Measurements from ENCODE around the gene DDX21. TPM values are rescaled to one million over a fixed set of nuclear protein-coding genes. Genes with fewer than 3 reads are reported as not detected.
A peak's percentile ranks its signal among the peaks of the same experiment; 100 is the strongest.
"Not testable (repeated sequence)": the region's sequence is repeated elsewhere in the genome, so short reads cannot be mapped to it uniquely, and the experiment has no call there.

Gene DDX21
- total RNA-seq = 77.0 and 89.6 TPM in 2 replicates
- polyA plus RNA-seq (2012) = 27.4 TPM

GRCh38 chr10:68955832-68956532 lies at the start of gene DDX21:
Gene DDX21, plus strand, starts transcription at chr10:68956170. Its CDS starts 56 bp downstream, at chr10:68956226.
- peak; percentile 93 for DNase-seq (ENCODE audit: low read depth)

GRCh38 chr10:68924593-68924992 lies 31.4 kb upstream of the DDX21 start:
- no peak for DNase-seq (ENCODE audit: low read depth)

GRCh38 chr10:68925489-68925888 lies 30.5 kb upstream of the DDX21 start:
- DNase-seq (ENCODE audit: low read depth) = no peak

- not testable (repeated sequence) for DNase-seq (ENCODE audit: low read depth)
These were observed 26.8 kb upstream of the DDX21 start for GRCh38 chr10:68929157-68929556.

GRCh38 chr10:68929888-68930287 lies 26.1 kb upstream of the DDX21 start:
- not testable (repeated sequence) for DNase-seq (ENCODE audit: low read depth)

GRCh38 chr10:68932860-68933259 lies 23.1 kb upstream of the DDX21 start:
- DNase-seq (ENCODE audit: low read depth) = not testable (repeated sequence)

- no peak for DNase-seq (ENCODE audit: low read depth)
These were observed 21.0 kb upstream of the DDX21 start for GRCh38 chr10:68934994-68935393.

- no peak for DNase-seq (ENCODE audit: low read depth)
These were observed 17.9 kb upstream of the DDX21 start for GRCh38 chr10:68938117-68938516.

GRCh38 chr10:68938884-68939283 lies 17.1 kb upstream of the DDX21 start:
- no peak for DNase-seq (ENCODE audit: low read depth)

GRCh38 chr10:68940917-68941316 lies 15.1 kb upstream of the DDX21 start:
- DNase-seq (ENCODE audit: low read depth) = peak; percentile 42

- DNase-seq (ENCODE audit: low read depth) = no peak
These were observed 5.4 kb upstream of the DDX21 start for GRCh38 chr10:68950598-68950997.

- DNase-seq (ENCODE audit: low read depth) = no peak
These were observed 1.1 kb upstream of the DDX21 start for GRCh38 chr10:68954904-68955303.

GRCh38 chr10:68955355-68955831 lies 577 bp upstream of the DDX21 start:
- no peak for DNase-seq (ENCODE audit: low read depth)

- no peak for DNase-seq (ENCODE audit: low read depth)
These were observed 1.3 kb downstream of the DDX21 start for GRCh38 chr10:68957284-68957615.

GRCh38 chr10:68957654-68958053 lies 1.7 kb downstream of the DDX21 start:
- DNase-seq (ENCODE audit: low read depth) = peak; percentile 9

GRCh38 chr10:68959695-68960527 lies 3.9 kb downstream of the DDX21 start:
- no peak for DNase-seq (ENCODE audit: low read depth)

GRCh38 chr10:68963151-68963550 lies 7.2 kb downstream of the DDX21 start:
- DNase-seq (ENCODE audit: low read depth) = no peak

GRCh38 chr10:68973975-68974374 lies 18.0 kb downstream of the DDX21 start:
- no peak for DNase-seq (ENCODE audit: low read depth)

- not testable (repeated sequence) for DNase-seq (ENCODE audit: low read depth)
These were observed 20.0 kb downstream of the DDX21 start for GRCh38 chr10:68975936-68976473.

GRCh38 chr10:68979738-68980137 lies 23.8 kb downstream of the DDX21 start:
- DNase-seq (ENCODE audit: low read depth) = not testable (repeated sequence)

GRCh38 chr10:68981074-68981473 lies 25.1 kb downstream of the DDX21 start:
- DNase-seq (ENCODE audit: low read depth) = no peak

GRCh38 chr10:68982389-68982788 lies 26.4 kb downstream of the DDX21 start:
- DNase-seq (ENCODE audit: low read depth) = no peak
